Measurements from ENCODE around the gene SPATA1.
A peak's percentile ranks its signal among the peaks of the same experiment; 100 is the strongest.

SPATA1 gene

DNA sequence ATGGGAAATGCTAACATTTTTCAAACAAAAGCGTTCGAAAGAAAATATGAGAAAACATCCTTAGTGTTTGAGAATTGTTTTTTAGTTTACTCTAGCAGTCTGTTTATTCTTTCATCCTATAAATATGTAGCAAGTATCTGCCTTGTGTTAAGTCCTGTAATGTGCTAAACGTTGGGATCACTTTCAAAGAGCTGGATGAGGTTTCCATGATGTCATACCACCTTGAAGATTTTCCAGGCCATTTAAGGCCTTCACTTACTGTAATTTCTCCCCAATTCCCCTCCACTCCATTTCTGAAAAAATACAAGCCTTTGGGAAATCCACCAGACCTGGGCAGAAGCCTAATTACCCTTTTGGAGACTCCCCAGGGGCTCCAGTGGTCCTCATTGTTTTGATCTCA is 92.2 kb downstream of the SPATA1 start:
- H3K27ac Mint-ChIP-seq, result no peak overlapping the region
- H3K27me3 Mint-ChIP-seq, result peaks cover 4% of the 10 kb centered on the region
- H3K9me3 Mint-ChIP-seq, result no peaks in the 10 kb centered on the region
- no peak overlapping the region for H3K4me3 Mint-ChIP-seq
- H3K4me1 Mint-ChIP-seq (ENCODE audit: low read depth), result peaks cover 32% of the 10 kb centered on the region
- no peaks in the 10 kb centered on the region for H3K36me3 Mint-ChIP-seq (ENCODE audit: low read depth)

DNA sequence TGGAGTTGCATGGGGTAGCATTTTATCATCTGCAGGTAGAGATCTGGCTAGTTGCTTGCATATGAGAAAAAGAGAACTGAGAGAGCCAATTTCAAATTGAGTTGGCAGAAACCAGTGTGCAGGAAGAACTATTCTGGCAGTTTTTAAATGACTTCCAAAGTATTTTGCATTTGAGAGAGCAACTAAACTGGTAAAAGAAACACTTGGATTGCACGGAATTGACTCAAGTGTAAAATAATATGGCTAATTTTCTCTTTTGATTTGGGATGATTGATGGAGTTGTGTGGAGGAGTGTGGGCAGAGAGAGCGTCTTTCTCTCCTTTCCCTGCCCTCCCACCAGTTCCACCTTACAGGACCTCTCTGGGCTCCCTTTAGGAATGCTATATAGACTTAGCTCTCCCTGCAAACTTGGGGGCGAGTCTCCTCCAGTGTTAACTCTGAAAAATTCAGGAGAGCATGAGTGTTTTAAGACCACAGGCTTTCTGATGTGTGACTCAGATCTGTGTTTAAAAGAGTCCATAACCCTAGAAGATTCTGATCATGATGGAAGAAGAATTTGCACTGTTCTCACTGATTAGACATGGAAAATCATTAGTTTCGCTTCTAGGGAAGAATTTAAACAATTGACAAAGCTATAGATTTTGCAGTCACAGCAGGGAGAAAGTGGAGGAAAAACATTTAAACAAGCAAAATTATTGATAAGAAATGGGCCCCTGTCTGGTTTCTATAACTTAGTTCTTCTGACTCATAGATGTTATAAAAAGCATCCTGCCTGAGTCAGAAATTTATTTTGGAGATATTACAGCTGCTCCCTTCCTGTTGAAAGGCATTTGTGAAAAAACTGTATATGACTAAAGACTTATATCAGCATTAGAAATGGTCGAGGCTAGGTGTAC is 92.9 kb downstream of the SPATA1 start:
- Mint-ChIP-seq H3K27me3 (peaks cover 4% of the 10 kb centered on the region), H3K4me1 (ENCODE audit: low read depth) (peaks cover 32% of the 10 kb centered on the region), H3K4me3 (peak overlapping the region; percentile 32), H3K9me3 (peaks cover under 1% of the 10 kb centered on the region), H3K27ac (peak overlapping the region; percentile 85), H3K36me3 (ENCODE audit: low read depth) (no peaks in the 10 kb centered on the region)

DNA sequence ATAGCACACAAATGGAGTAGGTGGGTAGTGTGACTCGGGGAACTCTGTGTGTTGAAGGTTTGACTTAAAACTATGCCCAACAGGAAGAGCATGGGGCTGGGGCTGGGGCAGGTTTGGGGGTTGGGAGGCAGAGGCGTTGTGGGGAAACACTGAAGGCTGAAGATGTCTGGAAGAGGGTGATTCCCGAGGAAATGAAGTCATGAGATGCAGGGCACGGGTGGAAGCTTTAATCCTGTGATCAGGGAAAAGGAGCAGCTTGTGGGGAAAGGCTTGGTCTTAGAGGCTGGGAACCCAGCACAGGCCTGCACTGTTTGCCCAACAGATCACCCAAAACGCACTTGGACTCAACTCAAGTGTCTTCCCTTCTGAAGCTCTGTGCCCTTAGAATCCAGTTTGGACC is 94.6 kb downstream of the SPATA1 start:
- H3K9me3 Mint-ChIP-seq, result peaks cover 18% of the 10 kb centered on the region
- peaks cover 32% of the 10 kb centered on the region for H3K4me1 Mint-ChIP-seq (ENCODE audit: low read depth)
- H3K4me3 Mint-ChIP-seq, result no peak overlapping the region
- H3K27me3 Mint-ChIP-seq, result no peaks in the 10 kb centered on the region
- peaks cover 9% of the 10 kb centered on the region for H3K36me3 Mint-ChIP-seq (ENCODE audit: low read depth)
- H3K27ac Mint-ChIP-seq, result peak overlapping the region; percentile 85

DNA sequence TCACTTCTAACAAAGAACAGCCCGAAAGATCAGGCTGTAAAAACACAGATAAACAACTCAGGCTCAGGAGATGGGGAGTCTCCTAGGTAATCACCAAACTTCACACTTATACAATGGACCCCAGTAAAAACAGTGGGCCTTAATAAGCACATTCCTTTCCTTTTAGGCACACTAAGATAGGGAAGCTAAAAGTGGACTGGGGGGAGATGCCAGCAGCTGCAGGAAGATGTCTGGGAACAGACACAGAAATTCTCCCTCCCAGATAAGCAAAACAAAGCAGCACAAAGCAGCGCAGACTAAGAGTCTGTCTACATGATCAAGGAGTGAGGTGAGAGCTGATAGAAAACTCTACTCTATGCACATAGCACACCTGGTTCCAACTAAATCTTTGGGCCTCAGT is 97.0 kb downstream of the SPATA1 start:
- Mint-ChIP-seq H3K9me3 (peaks cover 27% of the 10 kb centered on the region), H3K27ac (no peak overlapping the region), H3K4me1 (ENCODE audit: low read depth) (peaks cover 26% of the 10 kb centered on the region), H3K4me3 (no peak overlapping the region), H3K36me3 (ENCODE audit: low read depth) (peaks cover 18% of the 10 kb centered on the region), H3K27me3 (no peaks in the 10 kb centered on the region)

DNA sequence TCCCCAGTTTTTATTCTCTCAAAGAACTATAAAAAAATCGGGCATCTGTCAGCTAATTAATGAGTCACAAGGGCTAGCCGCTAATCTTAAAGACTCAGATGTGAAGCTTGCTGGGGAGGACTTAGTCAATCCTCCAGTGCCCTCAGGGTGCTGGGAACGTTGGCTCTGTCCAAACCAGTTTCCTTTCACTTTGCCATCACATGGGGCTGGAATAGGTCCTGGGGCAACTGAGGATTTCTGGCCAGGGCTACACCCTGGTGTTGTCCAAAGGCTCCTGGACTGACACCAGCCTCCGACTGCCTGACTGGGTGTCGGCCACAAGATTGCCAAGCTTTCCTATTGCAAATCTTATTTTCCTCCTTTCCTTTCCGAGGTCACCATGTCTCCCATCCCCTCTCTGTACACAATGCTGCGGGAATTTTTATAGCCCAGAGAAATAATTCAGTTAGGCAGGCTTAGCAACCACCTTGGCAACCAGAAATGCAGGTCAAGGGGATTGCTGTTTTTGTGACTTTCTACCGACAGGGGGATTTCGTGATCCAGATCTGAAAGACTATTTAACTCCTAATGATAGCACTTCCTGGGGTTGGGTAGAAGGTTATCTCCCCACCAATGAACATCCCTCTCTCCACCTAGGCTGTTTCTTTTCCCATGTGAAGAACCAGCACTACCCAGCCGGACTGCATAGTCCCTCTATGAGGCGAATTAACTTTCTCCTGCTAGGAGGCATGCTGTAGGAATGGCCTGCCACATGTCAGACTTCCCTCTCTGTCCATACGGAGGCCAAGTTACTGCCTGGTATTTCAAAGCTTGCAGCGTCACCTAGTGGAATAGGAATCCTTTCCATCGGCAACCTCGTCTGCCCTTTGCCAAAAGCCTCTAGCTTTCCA is 98.0 kb downstream of the SPATA1 start:
- Mint-ChIP-seq H3K27ac (no peak overlapping the region), H3K4me3 (no peak overlapping the region), H3K27me3 (no peaks in the 10 kb centered on the region), H3K36me3 (ENCODE audit: low read depth) (peaks cover 18% of the 10 kb centered on the region), H3K9me3 (peaks cover 27% of the 10 kb centered on the region), H3K4me1 (ENCODE audit: low read depth) (peaks cover 16% of the 10 kb centered on the region)

DNA sequence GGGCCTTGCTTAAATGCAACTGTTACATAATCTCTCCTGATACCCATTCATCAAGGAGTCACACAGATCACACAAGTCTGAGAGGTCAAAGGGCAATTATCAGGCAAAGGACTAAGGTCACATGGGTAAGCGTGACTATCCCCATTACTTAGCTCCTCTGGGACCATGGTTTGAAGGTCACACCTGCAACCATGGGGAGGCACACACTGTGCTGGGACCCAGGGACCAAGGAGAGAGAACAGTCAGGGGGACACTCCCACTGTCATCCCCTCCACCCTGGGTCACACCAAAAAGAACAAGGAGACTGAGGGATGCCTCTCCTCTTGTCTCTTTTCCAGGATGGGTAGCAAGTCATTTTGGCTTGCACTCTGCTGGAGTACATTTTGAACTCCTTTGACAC is 99.0 kb downstream of the SPATA1 start:
- Mint-ChIP-seq H3K4me3 (no peak overlapping the region), H3K4me1 (ENCODE audit: low read depth) (peaks cover 7% of the 10 kb centered on the region), H3K36me3 (ENCODE audit: low read depth) (peaks cover 18% of the 10 kb centered on the region), H3K27me3 (no peaks in the 10 kb centered on the region), H3K9me3 (peaks cover 27% of the 10 kb centered on the region), H3K27ac (no peak overlapping the region)

DNA sequence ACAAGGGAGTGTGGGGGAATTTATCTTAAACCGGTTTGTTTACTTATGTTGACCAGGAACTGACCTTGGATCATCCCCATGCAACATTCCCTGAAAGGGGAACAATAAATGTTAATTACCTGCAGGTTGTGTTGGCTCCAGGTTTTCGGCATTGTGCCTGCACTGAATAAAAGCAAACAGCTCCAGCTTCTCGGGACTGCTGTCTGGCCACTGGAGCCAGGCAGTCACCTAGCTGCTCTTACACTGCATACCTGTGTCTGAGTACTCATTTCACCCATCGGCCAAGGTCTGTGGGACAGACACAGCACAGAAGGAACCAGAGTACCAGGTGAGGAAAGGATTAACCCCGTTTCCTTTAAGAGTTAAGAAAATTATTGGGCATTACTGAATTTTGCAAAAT is 100.8 kb downstream of the SPATA1 start:
- H3K27me3 Mint-ChIP-seq, result no peaks in the 10 kb centered on the region
- no peak overlapping the region for H3K27ac Mint-ChIP-seq
- no peak overlapping the region for H3K4me3 Mint-ChIP-seq
- H3K4me1 Mint-ChIP-seq (ENCODE audit: low read depth), result peaks cover 8% of the 10 kb centered on the region
- H3K9me3 Mint-ChIP-seq, result peaks cover 32% of the 10 kb centered on the region
- H3K36me3 Mint-ChIP-seq (ENCODE audit: low read depth), result peaks cover 18% of the 10 kb centered on the region

DNA sequence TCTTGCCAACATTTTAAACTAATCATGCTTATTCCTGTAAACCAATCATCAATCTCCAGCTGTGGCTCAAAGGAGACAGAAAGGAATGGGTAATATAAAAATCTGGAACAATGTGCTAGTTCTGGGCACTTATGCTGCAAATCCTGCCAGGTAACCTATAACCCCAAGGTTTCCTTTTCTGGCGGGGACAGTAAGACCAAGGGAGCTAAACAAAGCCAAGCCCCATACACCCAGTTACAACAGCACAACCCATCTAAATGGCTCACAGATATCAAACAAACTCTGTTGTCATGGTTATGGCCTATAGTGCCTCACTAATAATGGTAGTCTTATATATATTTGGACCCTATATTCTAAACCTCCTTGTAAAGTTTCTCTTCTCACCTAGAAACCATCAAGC is 104.9 kb downstream of the SPATA1 start:
- Mint-ChIP-seq H3K4me3 (no peak overlapping the region), H3K4me1 (ENCODE audit: low read depth) (peaks cover 16% of the 10 kb centered on the region), H3K9me3 (peaks cover 30% of the 10 kb centered on the region), H3K27ac (no peak overlapping the region), H3K36me3 (ENCODE audit: low read depth) (peaks cover 12% of the 10 kb centered on the region), H3K27me3 (no peaks in the 10 kb centered on the region)

DNA sequence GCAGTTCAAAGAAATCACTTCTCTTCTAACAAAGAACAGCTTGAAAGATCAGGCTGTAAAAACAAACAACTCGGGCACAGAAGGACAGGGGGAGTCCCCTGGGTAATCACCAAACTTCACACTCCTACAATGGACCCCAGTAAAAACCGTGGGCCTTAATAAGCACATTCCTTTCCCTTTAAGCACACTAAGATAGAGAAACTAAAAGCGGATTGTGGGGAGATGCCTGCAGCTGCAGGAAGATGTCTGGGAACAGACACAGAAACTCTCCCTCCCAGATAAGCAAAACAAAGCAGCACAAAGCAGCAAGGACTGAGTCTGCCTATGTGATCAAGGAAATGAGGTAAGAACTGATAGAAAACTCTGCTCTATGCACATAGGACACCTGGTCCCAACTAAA is 105.6 kb downstream of the SPATA1 start:
- peaks cover 24% of the 10 kb centered on the region for H3K9me3 Mint-ChIP-seq
- peaks cover 16% of the 10 kb centered on the region for H3K4me1 Mint-ChIP-seq (ENCODE audit: low read depth)
- H3K4me3 Mint-ChIP-seq, result no peak overlapping the region
- no peaks in the 10 kb centered on the region for H3K27me3 Mint-ChIP-seq
- H3K36me3 Mint-ChIP-seq (ENCODE audit: low read depth), result peaks cover 7% of the 10 kb centered on the region
- peak overlapping the region; percentile 63 for H3K27ac Mint-ChIP-seq

DNA sequence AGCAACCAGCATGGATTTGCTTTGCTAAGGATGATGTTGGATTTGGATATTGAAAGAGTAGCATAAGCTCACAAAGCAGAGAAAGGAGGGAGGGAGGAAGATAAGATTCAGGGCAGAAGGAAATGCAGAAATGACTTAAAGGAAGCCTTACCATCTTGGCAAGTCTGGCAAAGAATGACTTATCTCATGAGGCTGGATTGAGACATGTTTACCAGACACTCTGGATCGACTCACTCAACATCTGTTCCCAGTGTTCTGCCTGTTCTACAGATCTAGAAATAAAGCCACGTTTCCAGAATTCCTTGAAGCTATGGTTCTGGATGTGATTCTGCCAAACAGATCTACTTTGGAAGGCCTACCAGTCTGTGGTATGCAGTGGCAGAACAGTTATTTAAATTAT is 106.8 kb downstream of the SPATA1 start:
- H3K9me3 Mint-ChIP-seq, result peaks cover 24% of the 10 kb centered on the region
- no peak overlapping the region for H3K4me3 Mint-ChIP-seq
- H3K36me3 Mint-ChIP-seq (ENCODE audit: low read depth), result peaks cover 7% of the 10 kb centered on the region
- peaks cover 16% of the 10 kb centered on the region for H3K4me1 Mint-ChIP-seq (ENCODE audit: low read depth)
- H3K27me3 Mint-ChIP-seq, result no peaks in the 10 kb centered on the region
- no peak overlapping the region for H3K27ac Mint-ChIP-seq

DNA sequence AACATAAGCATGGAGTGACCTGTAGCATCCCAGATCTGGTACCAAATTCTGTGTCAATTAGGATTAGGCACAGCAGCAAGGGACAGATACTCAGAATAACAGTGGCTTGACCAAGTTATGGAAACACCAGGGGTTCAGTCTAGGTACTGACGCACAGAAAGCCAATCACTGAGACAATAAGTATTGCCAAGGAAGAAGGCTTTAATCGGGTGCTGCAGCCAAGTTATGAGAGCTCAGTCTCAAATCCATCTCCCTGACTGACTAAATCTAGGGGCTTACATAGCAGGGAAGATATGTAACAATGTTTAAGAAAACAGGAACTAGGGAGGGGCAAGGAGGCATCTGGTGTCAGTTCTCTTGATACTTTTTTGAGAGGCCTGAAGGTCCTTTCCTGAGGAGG is 107.7 kb downstream of the SPATA1 start:
- Mint-ChIP-seq H3K9me3 (peaks cover 24% of the 10 kb centered on the region), H3K27ac (no peak overlapping the region), H3K4me3 (no peak overlapping the region), H3K27me3 (no peaks in the 10 kb centered on the region), H3K4me1 (ENCODE audit: low read depth) (peaks cover 16% of the 10 kb centered on the region), H3K36me3 (ENCODE audit: low read depth) (peaks cover 7% of the 10 kb centered on the region)

DNA sequence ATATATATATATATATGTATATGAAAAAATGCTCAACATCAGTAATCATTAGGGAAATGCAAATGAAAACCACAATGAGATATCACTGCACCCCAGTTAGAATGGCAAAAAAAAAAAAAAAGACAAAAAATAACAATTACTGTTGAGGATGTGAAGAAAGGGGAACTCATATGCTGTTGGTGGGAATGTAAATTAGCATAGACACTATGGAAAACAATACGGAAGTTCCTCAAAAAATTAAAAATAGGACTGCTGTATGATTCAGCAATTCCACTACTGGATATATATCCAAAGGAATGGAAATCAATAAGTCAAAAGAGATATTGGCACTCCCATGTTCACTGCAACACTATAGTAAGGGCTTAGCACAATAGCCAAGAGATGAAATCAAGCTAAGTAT is 109.6 kb downstream of the SPATA1 start:
- Mint-ChIP-seq H3K36me3 (ENCODE audit: low read depth) (peaks cover 7% of the 10 kb centered on the region), H3K9me3 (peaks cover 20% of the 10 kb centered on the region), H3K4me1 (ENCODE audit: low read depth) (peaks cover 33% of the 10 kb centered on the region), H3K27ac (no peak overlapping the region), H3K4me3 (no peak overlapping the region), H3K27me3 (no peaks in the 10 kb centered on the region)
